ENCODE results near the gene ABCA6. TPM values are rescaled to one million over a fixed set of nuclear protein-coding genes. Genes with fewer than 3 reads are reported as not detected.

ABCA6 gene
- total RNA-seq, 3 donors from 2014 or later (not counting 1 experiment from before 2014, with no cell fraction given): 0.45 to 1.6 (median 0.75) TPM

- DNase-seq: no peak
- no peaks in the 10 kb centered on the region for H3K4me1 Mint-ChIP-seq
- Histone ChIP-seq H3K4me1 (ENCODE audit: control insufficient read depth, insufficient read depth, low read length) (no peaks in the 10 kb centered on the region), H3K27me3 (ENCODE audit: control insufficient read depth, insufficient read depth, low read length) (no peaks in the 10 kb centered on the region), H3K9me3 (ENCODE audit: control insufficient read depth, insufficient read depth, low read length) (no peaks in the 10 kb centered on the region), H3K36me3 (ENCODE audit: control insufficient read depth, insufficient read depth, low read length) (no peaks in the 10 kb centered on the region), H3K4me3 (ENCODE audit: low read length) (no peak overlapping the region), H3K27ac (ENCODE audit: low read length) (no peak overlapping the region)
- no peak overlapping the region for H3K4me3 Mint-ChIP-seq
- no peak overlapping the region for H3K27ac Mint-ChIP-seq
- intact Hi-C loops (cut with micrococcal nuclease): no loop called here
- peaks cover under 1% of the 10 kb centered on the region in 2 donors for H3K27me3 Mint-ChIP-seq (ENCODE audit: low read depth in 2 of 2)
- TF ChIP-seq CTCF (IDR thresholded peaks at IDR 0.05): no peak
- no peak for ATAC-seq
- no peaks in the 10 kb centered on the region for H3K9me3 Mint-ChIP-seq
- peaks cover 6% of the 10 kb centered on the region for H3K36me3 Mint-ChIP-seq
- WGBS (ENCODE audit: insufficient coverage): 83% methylated on average over 1 of the region's 1 CpG
Measured at GRCh38 chr17:69150333-69150732, 8.6 kb upstream of the ABCA6 start.

GRCh38 chr17:69147460-69147859 is 5.8 kb upstream of the ABCA6 start:
- intact Hi-C loops (cut with micrococcal nuclease): no loop called here
- H3K27ac Mint-ChIP-seq: no peak overlapping the region
- Histone ChIP-seq H3K27ac (ENCODE audit: low read length) (no peak overlapping the region), H3K36me3 (ENCODE audit: control insufficient read depth, insufficient read depth, low read length) (no peaks in the 10 kb centered on the region), H3K27me3 (ENCODE audit: control insufficient read depth, insufficient read depth, low read length) (no peaks in the 10 kb centered on the region), H3K4me3 (ENCODE audit: low read length) (no peak overlapping the region), H3K4me1 (ENCODE audit: control insufficient read depth, insufficient read depth, low read length) (no peaks in the 10 kb centered on the region), H3K9me3 (ENCODE audit: control insufficient read depth, insufficient read depth, low read length) (no peaks in the 10 kb centered on the region)
- 86% methylated on average over 2 of the region's 2 CpGs for WGBS (ENCODE audit: insufficient coverage)
- H3K36me3 Mint-ChIP-seq: peaks cover 6% of the 10 kb centered on the region
- H3K27me3 Mint-ChIP-seq (ENCODE audit: low read depth in 2 of 2): peaks cover 3 to 7% of the 10 kb centered on the region in 2 donors
- no peaks in the 10 kb centered on the region for H3K9me3 Mint-ChIP-seq
- DNase-seq (no peak), ATAC-seq (no peak)
- no peak for TF ChIP-seq CTCF (IDR thresholded peaks at IDR 0.05)
- H3K4me3 Mint-ChIP-seq: no peak overlapping the region
- H3K4me1 Mint-ChIP-seq: no peaks in the 10 kb centered on the region

- H3K9me3 Mint-ChIP-seq: no peaks in the 10 kb centered on the region
- no peaks in the 10 kb centered on the region for H3K9me3 ChIP-seq (ENCODE audit: control insufficient read depth, insufficient read depth, low read length)
- H3K27me3 Mint-ChIP-seq (ENCODE audit: low read depth in 2 of 2): peaks cover 3 to 7% of the 10 kb centered on the region in 2 donors
- DNase-seq (no peak), ATAC-seq (no peak)
- no peak overlapping the region for H3K27ac ChIP-seq (ENCODE audit: low read length)
- H3K4me1 Mint-ChIP-seq: no peaks in the 10 kb centered on the region
- no peaks in the 10 kb centered on the region for H3K4me1 ChIP-seq (ENCODE audit: control insufficient read depth, insufficient read depth, low read length)
- no peak overlapping the region for H3K4me3 ChIP-seq (ENCODE audit: low read length)
- TF ChIP-seq CTCF (IDR thresholded peaks at IDR 0.05): no peak
- no peaks in the 10 kb centered on the region for H3K36me3 Mint-ChIP-seq
- H3K27me3 ChIP-seq (ENCODE audit: control insufficient read depth, insufficient read depth, low read length): no peaks in the 10 kb centered on the region
- H3K27ac Mint-ChIP-seq: no peak overlapping the region
- intact Hi-C loops (cut with micrococcal nuclease): no loop called here
- H3K4me3 Mint-ChIP-seq: no peak overlapping the region
- WGBS (ENCODE audit: insufficient coverage): 94% methylated on average over 1 of the region's 2 CpGs
- no peaks in the 10 kb centered on the region for H3K36me3 ChIP-seq (ENCODE audit: control insufficient read depth, insufficient read depth, low read length)
Measured at GRCh38 chr17:69144331-69145255, 2.9 kb upstream of the ABCA6 start.

All from natural killer cell (primary cell).